ENCODE data around the gene CUBN. TPM values are rescaled to one million over a fixed set of nuclear protein-coding genes. Genes with fewer than 3 reads are reported as not detected.

Gene CUBN
- total and polyA plus RNA-seq, 10 of the 15 experiments (the other 5 are each of a cell fraction or from before 2014, with no cell fraction given) = under 0.01 to 0.14 (median 0.02) TPM; not detected in 6

DNA sequence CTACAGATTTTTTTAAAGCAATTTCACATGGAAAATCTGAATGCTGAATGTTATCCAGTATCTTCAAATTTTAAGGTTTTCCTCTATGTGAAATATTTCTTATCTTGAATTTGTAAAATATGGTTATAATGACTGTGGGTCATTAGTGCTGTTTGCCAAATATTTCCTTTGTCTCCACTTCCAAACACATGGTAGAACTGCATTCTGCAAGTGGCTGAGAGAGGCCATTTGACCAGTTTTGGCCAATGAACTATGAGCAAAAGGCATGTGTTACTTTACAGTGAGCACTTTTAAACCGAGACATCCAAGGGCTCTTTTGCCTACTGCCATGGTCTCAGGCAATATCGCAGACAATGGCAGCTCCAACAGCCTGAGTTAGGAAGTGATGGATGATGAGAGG lies 195.2 kb downstream of the CUBN start (continued):
- TF ChIP-seq STAT1 (conservative IDR thresholded peaks at IDR 0.05) (no peak), CEBPB (IDR thresholded peaks at IDR 0.05; ENCODE audit: borderline replicate concordance in 1 of 2, low read depth in 2 of 2, low read length in 2 of 2) (no peak), TBL1XR1 (IDR thresholded peaks at IDR 0.05; ENCODE audit: low read depth, low read length) (no peak), CBFB (IDR thresholded peaks at IDR 0.05; ENCODE audit: low read depth) (no peak), NFIC (IDR thresholded peaks at IDR 0.05; ENCODE audit: low read depth, low read length) (no peak), EGR1 (IDR thresholded peaks at IDR 0.05; ENCODE audit: borderline replicate concordance in 1 of 2, low read depth in 2 of 2, low read length in 2 of 2) (no peak)
- TF ChIP-seq, protein P1, sequence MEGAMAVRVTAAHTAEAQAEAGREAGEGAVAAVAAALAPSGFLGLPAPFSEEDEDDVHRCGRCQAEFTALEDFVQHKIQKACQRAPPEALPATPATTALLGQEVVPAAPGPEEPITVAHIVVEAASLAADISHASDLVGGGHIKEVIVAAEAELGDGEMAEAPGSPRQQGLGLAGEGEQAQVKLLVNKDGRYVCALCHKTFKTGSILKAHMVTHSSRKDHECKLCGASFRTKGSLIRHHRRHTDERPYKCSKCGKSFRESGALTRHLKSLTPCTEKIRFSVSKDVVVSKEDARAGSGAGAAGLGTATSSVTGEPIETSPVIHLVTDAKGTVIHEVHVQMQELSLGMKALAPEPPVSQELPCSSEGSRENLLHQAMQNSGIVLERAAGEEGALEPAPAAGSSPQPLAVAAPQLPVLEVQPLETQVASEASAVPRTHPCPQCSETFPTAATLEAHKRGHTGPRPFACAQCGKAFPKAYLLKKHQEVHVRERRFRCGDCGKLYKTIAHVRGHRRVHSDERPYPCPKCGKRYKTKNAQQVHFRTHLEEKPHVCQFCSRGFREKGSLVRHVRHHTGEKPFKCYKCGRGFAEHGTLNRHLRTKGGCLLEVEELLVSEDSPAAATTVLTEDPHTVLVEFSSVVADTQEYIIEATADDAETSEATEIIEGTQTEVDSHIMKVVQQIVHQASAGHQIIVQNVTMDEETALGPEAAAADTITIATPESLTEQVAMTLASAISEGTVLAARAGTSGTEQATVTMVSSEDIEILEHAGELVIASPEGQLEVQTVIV (IDR thresholded peaks at IDR 0.05; ENCODE audit: borderline replicate concordance, partially characterized antibody) = no peak

DNA sequence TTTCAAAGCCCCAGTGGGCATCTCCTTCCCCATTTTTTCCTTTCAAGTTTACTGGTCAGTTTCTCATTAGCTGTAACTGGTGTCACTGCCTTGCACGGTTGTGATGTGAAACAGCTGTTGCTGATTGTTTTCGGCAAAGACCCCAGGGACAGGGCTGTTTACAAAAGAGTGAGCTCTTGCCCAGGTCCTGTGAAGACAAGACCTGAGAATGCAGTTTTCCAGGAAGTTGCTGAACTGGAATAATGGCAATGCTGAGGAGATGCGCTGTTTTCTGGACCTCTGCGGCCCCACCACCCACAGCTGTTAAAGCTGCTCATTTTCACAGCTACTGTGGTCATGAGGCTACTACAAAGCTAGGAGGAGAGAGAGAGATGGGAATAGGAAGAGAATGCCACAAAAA lies 195.8 kb downstream of the CUBN start:
- FAIRE-seq = no peak
- no peak overlapping the region for H2AFZ ChIP-seq (ENCODE audit: control insufficient read depth, low read depth, low read length)
- no peak overlapping the region for H3K4me3 ChIP-seq
- no peaks in the 10 kb centered on the region for H3K9me3 ChIP-seq (replicated peaks; ENCODE audit: control insufficient read depth, insufficient read depth, low read length)
- H4K20me1 ChIP-seq (ENCODE audit: control insufficient read depth, insufficient read depth) = no peaks in the 10 kb centered on the region
- SMC1A ChIA-PET (ENCODE audit: uncharacterized antibody, unreplicated experiment) = no interaction called here
- CTCF ChIA-PET = no interaction called here
- no peak overlapping the region for H3K9ac ChIP-seq (ENCODE audit: control insufficient read depth, insufficient read depth, low read length)
- in situ Hi-C loops (cut with MboI) (no loop called here), intact Hi-C loops (cut with micrococcal nuclease; ENCODE audit: unreplicated experiment) (no loop called here)
- POLR2A ChIA-PET = no interaction called here
- no peaks in the 10 kb centered on the region for H3K4me1 ChIP-seq (ENCODE audit: control insufficient read depth, insufficient read depth, low read length)
- H3K27ac ChIP-seq (ENCODE audit: control insufficient read depth, insufficient read depth) = no peak overlapping the region
- BruUV-seq (replicated peaks) = no TSS peak
- no peak for ATAC-seq
- no peaks in the 10 kb centered on the region for H3K27me3 ChIP-seq (replicated peaks in 1 of 2; ENCODE audit: control insufficient read depth in 2 of 2, insufficient read depth in 2 of 2, low read length in 1 of 2)
- WGBS (ENCODE audit: insufficient coverage, insufficient replicate concordance, low lambda C conversion rate, missing lambda C conversion rate) = 41% methylated on average over 4 of the region's 4 CpGs
- RAD21 ChIA-PET (ENCODE audit: unreplicated experiment) = no interaction called here
- no peak for DNase-seq (ENCODE audit: low read depth, low spot score)
- no peaks in the 10 kb centered on the region for H3K79me2 ChIP-seq (ENCODE audit: control insufficient read depth, insufficient read depth, low read length)
- H3K36me3 ChIP-seq (ENCODE audit: control insufficient read depth in 2 of 2, insufficient read depth in 2 of 2, low read length in 1 of 2) = no peaks in the 10 kb centered on the region
- no peak overlapping the region for H3K4me2 ChIP-seq (ENCODE audit: control insufficient read depth, insufficient read depth)
- TF ChIP-seq CREM (IDR thresholded peaks at IDR 0.05; ENCODE audit: low read depth) (no peak), JUND (IDR thresholded peaks at IDR 0.05; ENCODE audit: low read depth, low read length) (no peak), SIN3A (IDR thresholded peaks at IDR 0.05; ENCODE audit: low read depth, low read length) (no peak), ASH2L (IDR thresholded peaks at IDR 0.05; ENCODE audit: borderline replicate concordance, low read depth) (no peak), ATF7 (IDR thresholded peaks at IDR 0.05; ENCODE audit: low read depth) (no peak), EZH2 (IDR thresholded peaks at IDR 0.05; ENCODE audit: borderline replicate concordance, control insufficient read depth, low read depth, low read length) (no peak), HCFC1 (IDR thresholded peaks at IDR 0.05; ENCODE audit: low read length) (no peak), RBBP5 (conservative IDR thresholded peaks at IDR 0.05) (no peak), SP1 (IDR thresholded peaks at IDR 0.05; ENCODE audit: low read depth, low read length) (no peak), MEF2A (IDR thresholded peaks at IDR 0.05; ENCODE audit: insufficient read depth, low read depth, low read length) (no peak)
- TF ChIP-seq, protein P2, sequence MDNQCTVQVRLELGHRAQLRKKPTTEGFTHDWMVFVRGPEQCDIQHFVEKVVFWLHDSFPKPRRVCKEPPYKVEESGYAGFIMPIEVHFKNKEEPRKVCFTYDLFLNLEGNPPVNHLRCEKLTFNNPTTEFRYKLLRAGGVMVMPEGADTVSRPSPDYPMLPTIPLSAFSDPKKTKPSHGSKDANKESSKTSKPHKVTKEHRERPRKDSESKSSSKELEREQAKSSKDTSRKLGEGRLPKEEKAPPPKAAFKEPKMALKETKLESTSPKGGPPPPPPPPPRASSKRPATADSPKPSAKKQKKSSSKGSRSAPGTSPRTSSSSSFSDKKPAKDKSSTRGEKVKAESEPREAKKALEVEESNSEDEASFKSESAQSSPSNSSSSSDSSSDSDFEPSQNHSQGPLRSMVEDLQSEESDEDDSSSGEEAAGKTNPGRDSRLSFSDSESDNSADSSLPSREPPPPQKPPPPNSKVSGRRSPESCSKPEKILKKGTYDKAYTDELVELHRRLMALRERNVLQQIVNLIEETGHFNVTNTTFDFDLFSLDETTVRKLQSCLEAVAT (IDR thresholded peaks at IDR 0.05) = no peak
- TF ChIP-seq, protein P3, sequence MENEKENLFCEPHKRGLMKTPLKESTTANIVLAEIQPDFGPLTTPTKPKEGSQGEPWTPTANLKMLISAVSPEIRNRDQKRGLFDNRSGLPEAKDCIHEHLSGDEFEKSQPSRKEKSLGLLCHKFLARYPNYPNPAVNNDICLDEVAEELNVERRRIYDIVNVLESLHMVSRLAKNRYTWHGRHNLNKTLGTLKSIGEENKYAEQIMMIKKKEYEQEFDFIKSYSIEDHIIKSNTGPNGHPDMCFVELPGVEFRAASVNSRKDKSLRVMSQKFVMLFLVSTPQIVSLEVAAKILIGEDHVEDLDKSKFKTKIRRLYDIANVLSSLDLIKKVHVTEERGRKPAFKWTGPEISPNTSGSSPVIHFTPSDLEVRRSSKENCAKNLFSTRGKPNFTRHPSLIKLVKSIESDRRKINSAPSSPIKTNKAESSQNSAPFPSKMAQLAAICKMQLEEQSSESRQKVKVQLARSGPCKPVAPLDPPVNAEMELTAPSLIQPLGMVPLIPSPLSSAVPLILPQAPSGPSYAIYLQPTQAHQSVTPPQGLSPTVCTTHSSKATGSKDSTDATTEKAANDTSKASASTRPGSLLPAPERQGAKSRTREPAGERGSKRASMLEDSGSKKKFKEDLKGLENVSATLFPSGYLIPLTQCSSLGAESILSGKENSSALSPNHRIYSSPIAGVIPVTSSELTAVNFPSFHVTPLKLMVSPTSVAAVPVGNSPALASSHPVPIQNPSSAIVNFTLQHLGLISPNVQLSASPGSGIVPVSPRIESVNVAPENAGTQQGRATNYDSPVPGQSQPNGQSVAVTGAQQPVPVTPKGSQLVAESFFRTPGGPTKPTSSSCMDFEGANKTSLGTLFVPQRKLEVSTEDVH (IDR thresholded peaks at IDR 0.05; ENCODE audit: low read depth, partially characterized antibody) = no peak

Data from GM12878 (cell line).